Measurements from ENCODE around the gene S100A7A. TPM values are rescaled to one million over a fixed set of nuclear protein-coding genes. Genes with fewer than 3 reads are reported as not detected.

S100A7A gene
- total and polyA plus RNA-seq, 2 of the 4 experiments (the other 2 are of a cell fraction) = not detected

GRCh38 chr1:153404086-153404635 lies 12.2 kb upstream of the S100A7A start:
- Histone ChIP-seq H2AFZ (replicated peaks; ENCODE audit: low read length, poor library complexity) (no peak overlapping the region), H3K14ac (replicated peaks; ENCODE audit: low read depth, low read length) (no peak overlapping the region), H3K4ac (ENCODE audit: low read depth, low read length) (no peak overlapping the region), H4K8ac (ENCODE audit: low read depth in 2 of 2, low read length in 2 of 2) (no peak overlapping the region), H3K27ac (ENCODE audit: insufficient read depth, low read length) (no peak overlapping the region), H4K91ac (ENCODE audit: insufficient read depth, low read depth, low read length) (no peak overlapping the region), H3K56ac (ENCODE audit: extremely low read depth, insufficient read depth, low read length) (no peak overlapping the region), H3K4me2 (ENCODE audit: low read depth, low read length) (no peak overlapping the region), H2BK5ac (ENCODE audit: low read depth, low read length, poor library complexity, severe bottlenecking) (no peak overlapping the region), H2BK20ac (ENCODE audit: low read depth, low read length) (no peak overlapping the region), H3K9me1 (ENCODE audit: insufficient read depth, low read length) (no peaks in the 10 kb centered on the region), H3K9me3 (ENCODE audit: control insufficient read depth, insufficient read depth, low read length) (no peaks in the 10 kb centered on the region), H3K4me3 (ENCODE audit: insufficient read depth, low read depth, low read length) (no peak overlapping the region), H3K27me3 (ENCODE audit: control insufficient read depth, insufficient read depth, low read length) (peaks cover 4% of the 10 kb centered on the region; the same call in 1 of the 2 replicates), H4K20me1 (ENCODE audit: insufficient read depth, low read length) (no peaks in the 10 kb centered on the region), H2AK5ac (ENCODE audit: low read depth, low read length) (no peak overlapping the region), H3K36me3 (ENCODE audit: control insufficient read depth, insufficient read depth, low read length) (no peaks in the 10 kb centered on the region), H2AK9ac (replicated peaks; ENCODE audit: low read depth, low read length, poor library complexity) (no peak overlapping the region), H4K5ac (ENCODE audit: low read depth, low read length) (no peak overlapping the region), H3K9ac (ENCODE audit: low read depth, low read length) (no peak overlapping the region), H2BK15ac (ENCODE audit: low read depth, low read length) (no peak overlapping the region), H3K4me1 (ENCODE audit: control insufficient read depth, insufficient read depth, low read length) (no peaks in the 10 kb centered on the region), H2BK120ac (ENCODE audit: low read depth, low read length) (no peak overlapping the region), H3K18ac (ENCODE audit: low read depth, low read length) (no peak overlapping the region), H3K23ac (ENCODE audit: low read depth, low read length) (no peak overlapping the region), H3K79me1 (ENCODE audit: low read depth in 1 of 2, low read length in 2 of 2) (no peaks in the 10 kb centered on the region)
- no peak for DNase-seq
- TF ChIP-seq CHD1 (IDR thresholded peaks at IDR 0.05; ENCODE audit: low read depth, low read length) (no peak), MXI1 (IDR thresholded peaks at IDR 0.05; ENCODE audit: borderline replicate concordance, low read depth, low read length) (no peak), FOS (IDR thresholded peaks at IDR 0.05; ENCODE audit: low read depth, low read length) (no peak), BHLHE40 (IDR thresholded peaks at IDR 0.05; ENCODE audit: low read depth, low read length) (no peak), SMC3 (IDR thresholded peaks at IDR 0.05; ENCODE audit: low read depth, low read length) (no peak)
- no TSS peak for BruUV-seq (replicated peaks)
- ChIA-PET POLR2A (ENCODE audit: unreplicated experiment) (no interaction called here), CTCF (interaction anchor here (0.6 kb wide), 1 partner anchor 67 kb away, joined by 3 read pairs; no protein-coding TSS in a partner anchor)
- WGBS, 2 experiments (ENCODE audit: extremely low coverage in 2 of 2, insufficient read length in 1 of 2) = no CpG with 5 or more reads among the region's 7 CpGs
- no peak for ATAC-seq (ENCODE audit: low read depth)
- intact Hi-C loops (cut with micrococcal nuclease) = no loop called here
- dilution Hi-C loops (cut with HindIII; ENCODE audit: low sequenced_read_pairs, unreplicated experiment) = no loop called here
- in situ Hi-C loops (cut with MboI; ENCODE audit: low sequenced_read_pairs) = no loop called here

All from IMR-90 (cell line).